ENCODE results near the gene HIKESHI. TPM values are rescaled to one million over a fixed set of nuclear protein-coding genes. Genes with fewer than 3 reads are reported as not detected.
A peak's percentile ranks its signal among the peaks of the same experiment; 100 is the strongest.

HIKESHI gene
- total RNA-seq, 1 experiment from 2014 or later: 13.1 TPM

DNA sequence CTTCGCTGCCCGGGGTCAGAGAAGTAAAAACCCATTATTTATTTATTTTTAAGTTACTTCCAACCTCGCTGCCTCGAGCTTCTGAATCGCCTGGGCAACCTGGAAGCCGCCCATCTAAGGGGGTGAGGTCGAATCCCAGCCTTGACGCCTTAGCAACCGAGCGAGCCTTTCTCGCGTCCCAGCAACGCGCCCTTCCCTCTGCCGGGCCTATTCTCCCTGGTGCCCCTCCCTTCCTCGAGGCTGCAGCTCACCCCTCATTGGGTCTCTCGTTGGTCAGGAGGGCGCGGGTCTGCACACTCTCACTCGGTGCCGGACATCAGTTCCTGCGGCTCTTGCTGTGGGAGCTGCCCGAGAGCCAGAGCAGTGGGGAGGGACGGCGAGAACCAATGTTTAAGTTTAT lies 72.5 kb downstream of the HIKESHI start, which contains the start of gene CCDC81:
TSS of gene CCDC81 (plus strand) at position 302 of the 400 bp plus-strand sequence. CDS start 277 bp downstream, outside the sequence.
- H3K4me1 ChIP-seq (ENCODE audit: insufficient read depth, low read length): peaks cover 6% of the 10 kb centered on the region
- BruUV-seq (replicated peaks): no TSS peak
- no peak for DNase-seq
- ChIA-PET POLR2A (ENCODE audit: unreplicated experiment) (no interaction called here), CTCF (no interaction called here)
- H4K20me1 ChIP-seq (ENCODE audit: low read length): no peaks in the 10 kb centered on the region
- no peak within 1 kb of the TSS for H2AFZ ChIP-seq (ENCODE audit: low read length)
- H3K79me2 ChIP-seq (ENCODE audit: low read length): no peaks in the 10 kb centered on the region
- no peaks in the 10 kb centered on the region for H3F3A ChIP-seq (ENCODE audit: low read length, unreplicated experiment)
- no peaks in the 10 kb centered on the region for H3K9me2 ChIP-seq (replicated peaks; ENCODE audit: low read length)
- no peak within 1 kb of the TSS for H3K4me3 ChIP-seq (ENCODE audit: low read length)
- no peaks in the 10 kb centered on the region for H3K27me3 ChIP-seq (ENCODE audit: low read length)
- no peak within 1 kb of the TSS for H3K9ac ChIP-seq (ENCODE audit: low read length)
- TF ChIP-seq, protein P1, sequence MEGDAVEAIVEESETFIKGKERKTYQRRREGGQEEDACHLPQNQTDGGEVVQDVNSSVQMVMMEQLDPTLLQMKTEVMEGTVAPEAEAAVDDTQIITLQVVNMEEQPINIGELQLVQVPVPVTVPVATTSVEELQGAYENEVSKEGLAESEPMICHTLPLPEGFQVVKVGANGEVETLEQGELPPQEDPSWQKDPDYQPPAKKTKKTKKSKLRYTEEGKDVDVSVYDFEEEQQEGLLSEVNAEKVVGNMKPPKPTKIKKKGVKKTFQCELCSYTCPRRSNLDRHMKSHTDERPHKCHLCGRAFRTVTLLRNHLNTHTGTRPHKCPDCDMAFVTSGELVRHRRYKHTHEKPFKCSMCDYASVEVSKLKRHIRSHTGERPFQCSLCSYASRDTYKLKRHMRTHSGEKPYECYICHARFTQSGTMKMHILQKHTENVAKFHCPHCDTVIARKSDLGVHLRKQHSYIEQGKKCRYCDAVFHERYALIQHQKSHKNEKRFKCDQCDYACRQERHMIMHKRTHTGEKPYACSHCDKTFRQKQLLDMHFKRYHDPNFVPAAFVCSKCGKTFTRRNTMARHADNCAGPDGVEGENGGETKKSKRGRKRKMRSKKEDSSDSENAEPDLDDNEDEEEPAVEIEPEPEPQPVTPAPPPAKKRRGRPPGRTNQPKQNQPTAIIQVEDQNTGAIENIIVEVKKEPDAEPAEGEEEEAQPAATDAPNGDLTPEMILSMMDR (conservative IDR thresholded peaks at IDR 0.05; ENCODE audit: low read depth, low read length): no peak
- intact Hi-C loops (cut with micrococcal nuclease): no loop called here
- 0 out of 2 replicates have a peak, but pooled peaks cover 8% of the 10 kb centered on the region for H3K9me3 ChIP-seq (ENCODE audit: low read length)
- ATAC-seq: no peak
- no peak within 1 kb of the TSS for H3K27ac ChIP-seq (ENCODE audit: low read length)
- no peak within 1 kb of the TSS for H3K4me2 ChIP-seq (ENCODE audit: low read length)
- H3K36me3 ChIP-seq (ENCODE audit: low read depth, low read length): no peaks in the 10 kb centered on the region

DNA sequence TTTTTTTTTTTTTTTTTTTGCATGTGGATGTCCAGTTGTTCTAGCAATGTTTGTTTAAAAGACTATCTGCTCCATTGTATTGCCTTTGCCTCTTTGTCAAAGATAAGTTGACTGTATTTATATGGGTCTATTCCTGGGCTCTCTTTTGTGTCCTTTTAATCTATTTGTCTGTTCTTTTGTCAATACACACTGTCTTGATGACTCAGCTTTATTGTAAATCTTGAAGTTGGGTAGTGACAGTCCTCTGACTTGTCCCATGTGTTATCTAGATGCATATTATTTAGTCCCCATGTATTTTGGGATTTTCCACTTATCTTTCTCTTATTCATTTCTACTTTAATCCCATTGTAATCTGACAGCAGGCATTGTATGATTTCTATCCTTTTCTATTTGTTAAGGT lies 75.9 kb downstream of the HIKESHI start:
- intact Hi-C loops (cut with micrococcal nuclease): no loop called here
- ATAC-seq: no peak
- POLR2A ChIA-PET (ENCODE audit: unreplicated experiment): no interaction called here

DNA sequence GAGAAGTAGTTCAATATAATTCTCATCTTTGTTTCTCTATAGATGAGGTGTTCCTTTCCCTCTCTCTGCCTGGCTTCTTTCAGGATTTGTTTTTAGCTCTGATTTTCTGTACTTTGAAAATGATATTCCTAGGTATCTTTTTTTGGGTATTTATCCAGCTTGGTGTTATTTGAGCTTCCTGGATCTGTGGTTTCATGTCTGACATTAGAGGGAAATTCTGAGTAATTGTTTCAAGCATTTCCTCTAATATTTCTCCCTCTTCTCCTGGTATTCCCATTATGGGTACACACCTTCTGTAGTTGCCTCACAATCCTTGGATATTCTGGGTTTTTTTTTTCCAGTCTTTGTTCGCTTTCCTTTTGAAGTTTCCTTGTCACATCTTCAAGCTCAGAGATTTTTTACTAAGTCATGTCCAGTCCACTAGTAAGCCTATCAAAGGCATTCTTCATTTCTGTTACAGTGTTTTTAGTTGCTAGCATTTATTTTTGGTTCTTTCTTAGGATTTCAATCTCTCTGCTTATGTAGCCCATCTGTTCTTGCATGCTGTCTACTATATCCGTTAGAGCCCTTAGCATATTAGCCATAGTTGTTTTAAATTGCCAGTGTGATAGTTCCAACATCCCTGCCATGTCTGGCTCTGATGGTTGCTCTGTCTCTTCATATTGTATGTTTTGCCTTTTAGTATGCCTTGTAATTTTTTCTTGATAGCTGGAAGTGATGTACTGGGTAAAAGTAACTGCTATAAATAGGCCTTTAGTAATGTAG lies 78.4 kb downstream of the HIKESHI start:
- no peak overlapping the region for H3K4me2 ChIP-seq (ENCODE audit: low read length)
- H3K9me2 ChIP-seq (replicated peaks; ENCODE audit: low read length): no peaks in the 10 kb centered on the region
- ATAC-seq (no peak), DNase-seq (no peak)
- H3K4me1 ChIP-seq (ENCODE audit: insufficient read depth, low read length): no peaks in the 10 kb centered on the region
- H3K9ac ChIP-seq (ENCODE audit: low read length): no peak overlapping the region
- no peaks in the 10 kb centered on the region for H3F3A ChIP-seq (ENCODE audit: low read length, unreplicated experiment)
- no peaks in the 10 kb centered on the region for H3K27me3 ChIP-seq (ENCODE audit: low read length)
- H3K27ac ChIP-seq (ENCODE audit: low read length): no peak overlapping the region
- ChIA-PET CTCF (no interaction called here), POLR2A (ENCODE audit: unreplicated experiment) (no interaction called here)
- no peaks in the 10 kb centered on the region for H3K36me3 ChIP-seq (ENCODE audit: low read depth, low read length)
- intact Hi-C loops (cut with micrococcal nuclease): no loop called here
- H4K20me1 ChIP-seq (ENCODE audit: low read length): no peaks in the 10 kb centered on the region
- H2AFZ ChIP-seq (ENCODE audit: low read length): no peak overlapping the region
- no peaks in the 10 kb centered on the region for H3K79me2 ChIP-seq (ENCODE audit: low read length)
- no peaks in the 10 kb centered on the region for H3K9me3 ChIP-seq (ENCODE audit: low read length)
- no TSS peak for BruUV-seq (replicated peaks)
- no peak overlapping the region for H3K4me3 ChIP-seq (ENCODE audit: low read length)
- TF ChIP-seq, protein P1 (conservative IDR thresholded peaks at IDR 0.05; ENCODE audit: low read depth, low read length): no peak
- TF ChIP-seq EZH2 (IDR thresholded peaks at IDR 0.05; ENCODE audit: low read length, unreplicated experiment): no peak
- no peak for TF ChIP-seq EZH2phosphoT487 (IDR thresholded peaks at IDR 0.05; ENCODE audit: borderline replicate concordance, low read length)

More for the DNA sequence above, 75.9 kb downstream of the HIKESHI start:
- Histone ChIP-seq H4K20me1 (ENCODE audit: low read length) (no peaks in the 10 kb centered on the region), H3K9me2 (replicated peaks; ENCODE audit: low read length) (no peaks in the 10 kb centered on the region), H3K4me3 (ENCODE audit: low read length) (no peak overlapping the region), H2AFZ (ENCODE audit: low read length) (no peak overlapping the region), H3K9me3 (ENCODE audit: low read length) (no peaks in the 10 kb centered on the region), H3K27me3 (ENCODE audit: low read length) (no peaks in the 10 kb centered on the region), H3K36me3 (ENCODE audit: low read depth, low read length) (no peaks in the 10 kb centered on the region), H3K9ac (ENCODE audit: low read length) (no peak overlapping the region), H3K79me2 (ENCODE audit: low read length) (no peaks in the 10 kb centered on the region), H3K4me2 (ENCODE audit: low read length) (no peak overlapping the region), H3F3A (ENCODE audit: low read length, unreplicated experiment) (no peaks in the 10 kb centered on the region), H3K27ac (ENCODE audit: low read length) (no peak overlapping the region), H3K4me1 (ENCODE audit: insufficient read depth, low read length) (no peaks in the 10 kb centered on the region)
- CTCF ChIA-PET: no interaction called here
- TF ChIP-seq EZH2 (IDR thresholded peaks at IDR 0.05; ENCODE audit: low read length, unreplicated experiment): no peak
- TF ChIP-seq, protein P1 (conservative IDR thresholded peaks at IDR 0.05; ENCODE audit: low read depth, low read length): no peak
- no peak for TF ChIP-seq EZH2phosphoT487 (IDR thresholded peaks at IDR 0.05; ENCODE audit: borderline replicate concordance, low read length)
- DNase-seq: peak; percentile 2
- BruUV-seq (replicated peaks): no TSS peak
